Measurements from ENCODE around the gene GRIK5.

The GRIK5 gene

DNA sequence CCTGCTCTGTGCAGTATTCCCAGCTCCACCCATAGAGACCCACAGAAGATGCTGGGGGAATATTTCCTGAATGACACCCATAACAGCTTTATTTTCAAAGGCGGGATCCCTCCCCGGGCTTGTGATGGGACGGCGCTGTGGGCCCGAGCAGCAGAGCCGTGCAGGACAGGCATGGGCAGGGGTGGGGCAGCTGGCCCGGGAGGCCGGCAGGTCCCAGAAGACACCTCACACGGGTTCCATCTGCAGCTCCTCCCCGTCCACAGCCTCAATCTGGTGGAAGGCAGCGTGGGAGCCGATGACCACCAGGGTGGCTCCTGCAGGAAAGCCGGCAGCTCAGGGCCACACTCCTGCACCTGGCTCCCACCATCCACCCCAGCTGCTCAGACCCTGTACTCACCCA, 113.4 kb downstream of the GRIK5 start:
- no peak for DNase-seq (ENCODE audit: low read depth, low spot score)

DNA sequence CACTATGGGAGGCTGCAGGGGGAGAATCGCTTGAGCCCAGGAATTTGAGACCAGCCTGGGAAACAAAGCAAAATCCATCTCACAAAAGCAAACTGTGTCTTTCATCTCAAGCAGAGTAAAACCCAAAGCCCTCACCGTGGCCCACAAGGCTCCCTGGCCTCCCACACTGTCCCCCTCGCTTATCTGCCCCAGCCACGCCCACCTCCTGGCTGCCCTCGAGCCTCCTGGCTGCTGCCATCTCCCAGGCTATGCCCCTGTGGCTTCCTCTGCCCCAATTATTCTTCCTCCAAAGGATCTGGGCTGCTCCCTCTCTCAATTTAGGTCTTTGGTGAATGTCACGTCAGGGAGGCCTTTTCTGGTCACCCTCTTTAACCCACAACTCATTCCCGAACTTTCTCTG, 114.5 kb downstream of the GRIK5 start:
- no peak for DNase-seq (ENCODE audit: low read depth, low spot score)

DNA sequence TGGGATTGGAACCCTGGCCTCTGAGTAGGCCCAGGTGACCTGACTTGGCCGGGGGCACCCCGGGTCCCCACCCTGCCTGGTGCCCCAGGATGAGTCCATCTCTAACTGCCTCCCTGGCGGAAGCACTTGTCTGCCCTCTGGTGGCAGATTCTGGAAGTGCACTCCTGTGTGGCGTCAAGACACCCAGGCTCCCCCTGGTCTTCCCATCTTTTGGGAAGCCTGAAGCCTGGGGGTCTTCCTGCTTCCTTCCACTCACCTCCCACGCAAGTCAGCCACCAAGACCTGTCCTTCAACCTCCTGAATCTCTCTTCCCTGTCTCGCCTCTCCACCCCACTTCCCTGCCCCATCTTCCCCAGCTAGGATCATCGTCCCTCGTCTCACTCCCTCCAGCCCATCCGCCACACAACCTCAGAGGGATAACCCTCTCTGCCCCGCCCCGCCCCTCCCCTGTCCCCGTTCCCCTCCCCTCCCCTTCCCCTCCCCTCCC, 118.3 kb downstream of the GRIK5 start:
- peak; percentile 81 for DNase-seq (ENCODE audit: low read depth, low spot score)
